Dermis lymphatic vessel endothelial cell (primary cell): ENCODE results near the gene SNX22. TPM values are rescaled to one million over a fixed set of nuclear protein-coding genes. Genes with fewer than 3 reads are reported as not detected.

Experiments
- total RNA-seq: library from RNA; depleted of rRNA; stranded (reverse); fragments of >200 nt; gene quantifications from 2 replicates; pipeline ENCODE4 v1.2.1, GENCODE V29; 2014

Gene SNX22
- total RNA-seq: 0.11 and 0.17 TPM in 2 replicates

DNA sequence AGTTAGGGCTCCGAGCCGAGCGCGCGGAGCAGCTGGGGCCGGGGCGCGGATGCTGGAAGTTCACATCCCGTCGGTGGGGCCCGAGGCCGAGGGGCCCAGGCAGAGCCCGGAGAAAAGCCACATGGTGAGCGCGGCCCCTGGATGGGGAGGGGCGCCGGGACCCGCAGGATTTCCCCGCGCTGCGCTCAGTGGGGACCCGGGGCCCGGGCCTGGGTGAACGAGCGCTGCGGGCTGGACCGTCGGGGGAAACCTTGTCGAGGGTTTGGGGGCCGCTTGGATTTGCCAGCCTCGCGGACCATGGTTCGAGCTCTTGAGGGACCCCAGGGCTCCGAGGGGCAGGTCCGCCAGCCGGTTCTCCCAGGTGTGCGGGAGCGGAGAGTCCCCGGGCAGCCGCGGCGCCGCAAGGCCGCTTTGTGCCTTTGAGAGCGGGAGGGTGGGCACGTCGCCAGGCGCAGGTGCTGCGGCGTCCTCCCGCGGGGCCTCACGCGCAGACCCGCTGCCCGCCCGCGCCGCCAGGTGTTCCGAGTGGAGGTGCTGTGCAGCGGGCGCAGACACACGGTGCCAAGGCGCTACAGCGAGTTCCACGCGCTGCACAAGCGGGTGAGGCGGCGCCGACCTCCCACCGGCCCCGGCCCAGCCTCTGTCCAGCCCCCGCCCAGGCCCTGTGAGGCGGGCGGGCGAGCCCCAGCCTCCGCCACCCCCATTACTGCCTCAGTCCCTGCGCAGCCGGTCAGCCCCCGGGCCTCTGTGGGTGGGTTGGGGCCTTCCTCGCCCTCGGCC, at the start of gene SNX22:
TSS of gene SNX22 (plus strand) at position 5 of the 780 bp plus-strand sequence. CDS start at position 50, 45 bp downstream.

DNA sequence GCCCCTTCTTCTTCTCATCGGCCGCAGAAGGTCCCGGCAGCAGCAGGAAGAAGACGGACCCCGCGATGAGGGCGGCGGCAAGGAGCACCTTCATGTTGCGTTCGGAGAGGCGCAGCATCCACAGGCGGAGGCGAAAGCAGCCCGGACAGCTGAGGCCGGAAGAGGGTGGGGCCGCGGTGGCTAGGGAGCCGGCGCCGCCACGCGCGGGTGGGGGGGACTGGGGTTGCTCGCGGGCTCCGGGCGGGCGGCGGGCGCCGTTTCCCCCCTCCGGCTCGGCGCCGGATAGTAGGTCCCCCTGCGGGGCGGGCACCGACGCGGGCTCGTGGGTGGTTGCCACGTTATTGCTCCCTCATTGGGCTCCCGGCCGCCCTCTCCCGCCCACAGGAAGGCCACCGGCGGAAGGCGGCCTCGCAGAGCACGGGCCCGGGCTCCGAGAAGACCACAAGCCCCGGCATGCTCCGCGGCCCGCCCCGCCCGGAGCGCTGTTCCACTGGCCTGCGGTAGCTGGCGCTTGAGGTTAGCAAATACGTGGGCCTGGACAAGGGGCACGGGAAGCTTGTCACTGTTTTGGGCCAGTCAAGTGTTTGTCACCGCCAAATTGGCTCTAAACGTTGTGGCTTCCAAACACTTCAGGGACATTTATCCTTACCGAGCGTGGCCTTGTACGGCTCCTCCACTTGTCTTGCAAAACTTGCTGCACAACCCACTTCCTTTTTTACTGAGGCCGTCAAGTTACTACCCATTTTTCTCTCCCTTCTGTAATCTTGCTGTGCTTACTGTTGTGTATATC, 11.5 kb downstream of the SNX22 start, which contains the start of gene PPIB:
TSS of gene PPIB (minus strand) at position 154 of the 790 bp plus-strand sequence. CDS start at position 118, 36 bp downstream.

Other genes with a start within 250 kb of the SNX22 start
- 4.7 and 18.0 TPM in 2 replicates for gene DAPK2, start 105.2 kb upstream of the SNX22 start, total RNA-seq
- 29.2 and 40.9 TPM in 2 replicates for gene CIAO2A, start 57.9 kb upstream of the SNX22 start, total RNA-seq
- gene SNX1, start 55.7 kb upstream of the SNX22 start, total RNA-seq: 46.8 and 49.5 TPM in 2 replicates
- gene PPIB, start 11.3 kb downstream of the SNX22 start, total RNA-seq: 851 and 883 TPM in 2 replicates
- gene CSNK1G1, start 204.4 kb downstream of the SNX22 start, total RNA-seq: 17.4 and 25.2 TPM in 2 replicates
- 11.7 and 28.6 TPM in 2 replicates for gene PCLAF, start 229.7 kb downstream of the SNX22 start, total RNA-seq
- 11.4 and 12.9 TPM in 2 replicates for gene TRIP4, start 236.1 kb downstream of the SNX22 start, total RNA-seq